Activated CD4-positive, alpha-beta T cell treated with anti-CD3 and anti-CD28 coated beads for 36 hours (primary cell): ENCODE measurements around the gene DEF6. TPM values are rescaled to one million over a fixed set of nuclear protein-coding genes. Genes with fewer than 3 reads are reported as not detected.

Experiments
- ATAC-seq: fragments of 200-7000 bp; cut with Tn5 transposase; one replicate; pipeline ENCODE4 v1.10.0; 2021; ENCODE audit warnings: mild to moderate bottlenecking, moderate library complexity
- CTCF ChIA-PET: fragments of 350-600 bp; sonication (Branson Sonifier 250); formaldehyde crosslinking; loops from one replicate; lab custom pipeline; 2021; ENCODE audit warnings: antibody characterized with exemption; lab: Charles Lee
- POLR2A ChIA-PET: fragments of 350-600 bp; sonication (Branson Sonifier 250); formaldehyde crosslinking; loops from one replicate; lab custom pipeline; 2021; ENCODE audit warnings: antibody characterized with exemption, inconsistent platforms; lab: Charles Lee
- DNase-seq: peaks from one replicate; pipeline ENCODE4 v3.0.0-alpha.2; 2020
- H3K27ac Mint-ChIP-seq: one replicate; pipeline ENCODE4 v1.8.0; 2021; ENCODE audit warnings: mixed read lengths
- H3K27me3 Mint-ChIP-seq: one replicate; pipeline ENCODE4 v1.8.0; 2021; ENCODE audit warnings: mixed read lengths
- H3K36me3 Mint-ChIP-seq: one replicate; pipeline ENCODE4 v1.8.0; 2021; ENCODE audit warnings: low read depth, mixed read lengths
- H3K4me1 Mint-ChIP-seq: one replicate; pipeline ENCODE4 v1.8.0; 2021; ENCODE audit warnings: mixed read lengths
- H3K4me3 Mint-ChIP-seq: one replicate; pipeline ENCODE4 v1.8.0; 2021; ENCODE audit warnings: mild to moderate bottlenecking, moderate library complexity, mixed read lengths
- H3K9me3 Mint-ChIP-seq: one replicate; pipeline ENCODE4 v1.8.0; 2021; ENCODE audit warnings: low read depth, mixed read lengths
- intact Hi-C, 2 experiments: fragments of 100-400 bp; cut with DNase I in 1 of 2; cut with micrococcal nuclease in 1 of 2; formaldehyde crosslinking; loops; one replicate each; pipeline versions ENCODE4 v1.14.2 to v1.15.1; 2022 to 2024; cut with DNase I, micrococcal nuclease
- total RNA-seq, 2 experiments: library from RNA; stranded (reverse); gene quantifications; one replicate each; pipeline ENCODE4 v1.2.3, GENCODE V29; 2021

The DEF6 gene
- total RNA-seq, 2 experiments from 2014 or later, result 74.1 to 86.6 TPM

DNA sequence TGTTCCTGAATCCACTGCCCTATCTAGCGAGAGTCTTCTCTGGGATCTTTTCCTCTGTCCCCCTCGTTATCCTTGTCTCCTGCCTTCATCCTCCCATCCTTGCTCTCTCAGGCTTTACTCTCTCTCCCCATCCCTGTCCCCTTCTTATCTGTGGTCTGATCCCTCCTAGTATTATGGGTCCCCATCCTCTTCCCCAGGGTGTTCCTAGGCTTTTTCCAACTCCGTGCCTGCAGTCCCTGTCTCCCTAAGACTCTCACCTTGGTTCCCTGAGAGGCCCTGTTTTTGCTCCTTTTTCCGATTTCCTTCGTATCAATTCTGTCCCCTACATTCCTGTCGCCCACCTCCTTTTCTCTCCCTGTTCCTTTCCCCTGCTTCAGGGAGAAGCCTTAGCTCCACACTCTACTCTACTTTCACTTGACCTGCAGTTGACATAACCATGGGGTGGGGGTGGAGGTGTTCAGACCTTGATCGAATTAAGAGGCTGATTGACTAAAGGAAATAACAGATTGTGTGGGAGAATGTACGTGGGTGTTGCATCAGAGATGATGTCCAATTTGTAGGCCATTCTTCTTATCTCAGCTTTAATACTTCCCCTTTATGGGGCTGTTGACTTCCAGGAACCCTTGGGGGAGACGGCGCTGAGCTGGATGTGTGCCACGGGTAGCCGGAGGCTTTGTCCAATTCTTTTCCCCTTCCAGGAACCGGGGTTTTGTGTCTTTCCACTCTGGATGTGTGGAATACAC is 45.6 kb downstream of the DEF6 start:
- CTCF ChIA-PET, result interaction anchor here (1.0 to 10.1 kb wide), 12 partner anchors 11 to 209 kb away, joined by 3 to 181 read pairs (median 4); partner anchors contain the start of genes DEF6, FANCE and RPL10A
- POLR2A ChIA-PET, result interaction anchor here (0.6 to 1.9 kb wide), 6 partner anchors 29 to 132 kb away, joined by 3 to 6 read pairs (median 3); partner anchors contain the start of gene RPL10A
- intact Hi-C loops, result loop anchor here in 1 of 2 experiments (2.0 kb wide), 2 partner anchors 28 to 210 kb away; no protein-coding TSS in a partner anchor
- peak overlapping the region; percentile 82 for H3K27ac Mint-ChIP-seq
- H3K9me3 Mint-ChIP-seq, result no peaks in the 10 kb centered on the region
- no peak for ATAC-seq
- DNase-seq, result peak; percentile 20
- no peaks in the 10 kb centered on the region for H3K27me3 Mint-ChIP-seq
- peaks cover 47% of the 10 kb centered on the region for H3K4me1 Mint-ChIP-seq
- peaks cover 14% of the 10 kb centered on the region for H3K36me3 Mint-ChIP-seq
- peak overlapping the region; percentile 87 for H3K4me3 Mint-ChIP-seq

DNA sequence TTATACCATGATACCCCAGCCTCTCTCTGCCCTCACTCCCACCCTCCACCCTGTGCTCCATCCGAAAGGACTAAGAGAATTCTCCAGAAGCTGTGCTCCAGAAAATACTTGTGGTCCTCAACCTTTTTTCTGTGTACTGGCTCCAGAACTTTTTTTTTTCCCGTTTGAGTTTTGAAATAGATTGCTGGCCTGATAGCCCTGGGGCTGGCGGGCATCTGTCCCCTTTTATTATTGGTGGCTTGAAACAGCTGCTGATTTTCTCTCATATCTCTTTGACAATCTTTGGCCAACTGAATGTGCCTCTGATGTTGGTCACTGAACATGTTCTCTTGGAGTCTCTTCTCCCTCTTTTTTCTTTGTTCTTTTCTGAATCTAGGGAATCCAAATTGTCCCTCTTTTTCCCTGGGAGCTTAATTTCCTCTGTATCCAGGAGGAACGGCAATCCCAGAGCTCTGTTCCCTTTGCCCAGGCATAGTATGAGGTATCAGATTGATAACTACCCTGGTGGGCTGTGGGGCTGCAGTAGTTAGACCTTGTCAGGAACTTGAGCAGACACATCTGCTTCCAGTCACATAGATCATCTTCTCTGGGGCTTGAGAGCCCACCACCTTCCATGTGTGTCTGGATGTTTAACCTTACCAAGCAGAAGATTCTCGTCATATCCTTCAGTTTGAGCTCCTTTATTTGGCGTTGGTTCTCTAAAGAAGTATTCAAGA is 46.4 kb downstream of the DEF6 start:
- Mint-ChIP-seq H3K36me3 (peaks cover 19% of the 10 kb centered on the region), H3K9me3 (no peaks in the 10 kb centered on the region), H3K27ac (peak overlapping the region; percentile 82), H3K4me3 (peak overlapping the region; percentile 87), H3K27me3 (no peaks in the 10 kb centered on the region), H3K4me1 (peaks cover 54% of the 10 kb centered on the region)
- ChIA-PET CTCF (interaction anchor here (0.6 to 10.1 kb wide), 15 partner anchors 11 to 208 kb away, joined by 3 to 181 read pairs (median 3); partner anchors contain the start of genes DEF6, FANCE and RPL10A), POLR2A (interaction anchor here (0.5 to 1.0 kb wide), 7 partner anchors 31 to 704 kb away, joined by 3 read pairs; partner anchors contain the start of gene RPL10A)
- intact Hi-C loops, result loop anchor here in 1 of 2 experiments (2.0 kb wide), 2 partner anchors 27 to 209 kb away; no protein-coding TSS in a partner anchor
- no peak for ATAC-seq
- no peak for DNase-seq

DNA sequence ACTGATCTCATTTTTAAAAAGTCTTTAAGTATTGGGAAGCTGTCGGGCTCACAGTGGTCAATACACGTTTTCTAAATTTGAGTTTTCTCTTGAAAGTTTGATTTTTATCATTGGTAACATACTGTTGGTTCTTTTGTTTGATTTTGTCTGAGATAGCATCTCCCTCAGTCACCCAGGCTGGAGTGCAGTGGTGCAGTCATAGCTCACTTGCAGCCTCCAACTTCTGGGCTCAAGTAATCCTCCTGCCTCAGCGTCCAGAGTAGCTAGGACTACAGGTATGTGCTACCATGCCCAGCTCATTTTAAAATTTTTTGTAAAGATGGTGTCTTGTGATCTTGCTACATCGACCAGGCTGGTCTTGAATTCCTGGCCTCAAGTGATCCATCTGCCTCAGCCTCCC is 53.8 kb downstream of the DEF6 start:
- intact Hi-C loops, result no loop called here
- POLR2A ChIA-PET, result interaction anchor here (0.6 kb wide), 2 partner anchors 112 to 1513 kb away, joined by 3 to 5 read pairs; no protein-coding TSS in a partner anchor
- DNase-seq (no peak), ATAC-seq (no peak)
- peaks cover 56% of the 10 kb centered on the region for H3K4me1 Mint-ChIP-seq
- no peaks in the 10 kb centered on the region for H3K27me3 Mint-ChIP-seq
- peaks cover 56% of the 10 kb centered on the region for H3K36me3 Mint-ChIP-seq
- CTCF ChIA-PET, result no interaction called here
- H3K4me3 Mint-ChIP-seq, result no peak overlapping the region
- no peak overlapping the region for H3K27ac Mint-ChIP-seq
- H3K9me3 Mint-ChIP-seq, result no peaks in the 10 kb centered on the region

DNA sequence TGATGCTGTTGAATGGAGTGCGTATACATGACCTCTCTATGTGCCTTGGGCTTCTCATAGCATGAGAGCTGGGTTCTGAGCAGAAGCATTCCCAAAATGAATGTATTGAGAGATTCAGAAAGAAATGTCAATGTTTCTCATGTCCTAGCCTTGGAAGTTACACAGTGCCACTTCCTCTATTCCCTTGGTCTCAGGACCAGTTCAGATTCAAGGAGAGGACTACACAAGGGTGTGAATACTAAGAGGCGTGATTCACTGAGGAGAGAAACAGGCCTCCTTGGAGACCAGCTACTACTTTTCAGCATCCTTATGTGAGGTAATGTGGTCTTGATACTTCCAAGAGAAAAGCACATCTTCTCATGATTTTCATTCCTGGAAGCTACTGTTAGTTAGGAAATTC is 55.1 kb downstream of the DEF6 start:
- peak overlapping the region; percentile 20 for H3K27ac Mint-ChIP-seq
- POLR2A ChIA-PET, result interaction anchor here (0.6 kb wide), 1 partner anchor 697 kb away, joined by 4 read pairs; no protein-coding TSS in a partner anchor
- ATAC-seq, result no peak
- H3K27me3 Mint-ChIP-seq, result no peaks in the 10 kb centered on the region
- peaks cover 48% of the 10 kb centered on the region for H3K4me1 Mint-ChIP-seq
- no peak for DNase-seq
- no peak overlapping the region for H3K4me3 Mint-ChIP-seq
- intact Hi-C loops, result no loop called here
- H3K36me3 Mint-ChIP-seq, result peaks cover 58% of the 10 kb centered on the region
- CTCF ChIA-PET, result interaction anchor here (0.6 kb wide), 2 partner anchors 45 to 441 kb away, joined by 3 read pairs; no protein-coding TSS in a partner anchor
- H3K9me3 Mint-ChIP-seq, result no peaks in the 10 kb centered on the region

DNA sequence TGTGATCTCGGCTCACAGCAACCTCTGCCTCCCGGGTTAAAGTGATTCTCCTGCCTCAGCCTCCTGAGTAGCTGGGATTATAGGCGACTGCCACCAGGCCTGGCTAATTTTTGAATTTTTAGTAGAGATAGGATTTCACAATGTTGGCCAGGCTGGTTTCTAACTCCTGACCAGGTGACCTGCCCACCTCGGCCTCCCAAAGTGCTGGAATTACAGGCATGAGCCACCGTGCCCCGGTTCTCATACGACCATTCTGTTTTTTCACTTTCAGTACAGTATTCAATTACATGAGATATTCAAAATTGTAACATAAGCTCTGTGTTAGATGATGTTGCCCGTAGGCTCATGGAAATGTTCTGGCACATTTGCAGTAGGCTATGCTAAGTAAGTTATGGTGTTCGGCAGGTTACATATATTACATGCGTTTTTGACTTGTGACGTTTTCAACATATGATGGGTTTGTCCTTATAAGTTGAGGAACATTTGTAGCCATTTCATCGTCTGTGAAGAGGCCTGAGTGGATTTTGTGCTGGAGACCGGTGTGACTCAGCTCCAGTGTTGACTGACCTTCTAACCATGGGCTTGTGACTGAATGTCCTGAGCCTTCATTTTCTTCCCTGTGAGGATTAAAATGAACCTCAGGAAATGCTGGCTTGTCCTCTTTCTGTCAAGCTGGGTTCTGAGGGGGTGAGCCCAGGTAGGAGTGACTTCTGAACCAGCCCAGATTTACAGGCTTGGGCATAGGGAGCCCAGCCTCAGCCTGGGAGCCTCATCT is 56.9 kb downstream of the DEF6 start:
- no peak for ATAC-seq
- Mint-ChIP-seq H3K9me3 (no peaks in the 10 kb centered on the region), H3K36me3 (peaks cover 48% of the 10 kb centered on the region), H3K27me3 (no peaks in the 10 kb centered on the region), H3K4me3 (no peak overlapping the region), H3K4me1 (peaks cover 46% of the 10 kb centered on the region), H3K27ac (peak overlapping the region; percentile 16)
- intact Hi-C loops, result no loop called here
- ChIA-PET CTCF (interaction anchor here (0.7 to 1.0 kb wide), 3 partner anchors 26 to 416 kb away, joined by 3 to 4 read pairs (median 3); no protein-coding TSS in a partner anchor), POLR2A (no interaction called here)
- no peak for DNase-seq

DNA sequence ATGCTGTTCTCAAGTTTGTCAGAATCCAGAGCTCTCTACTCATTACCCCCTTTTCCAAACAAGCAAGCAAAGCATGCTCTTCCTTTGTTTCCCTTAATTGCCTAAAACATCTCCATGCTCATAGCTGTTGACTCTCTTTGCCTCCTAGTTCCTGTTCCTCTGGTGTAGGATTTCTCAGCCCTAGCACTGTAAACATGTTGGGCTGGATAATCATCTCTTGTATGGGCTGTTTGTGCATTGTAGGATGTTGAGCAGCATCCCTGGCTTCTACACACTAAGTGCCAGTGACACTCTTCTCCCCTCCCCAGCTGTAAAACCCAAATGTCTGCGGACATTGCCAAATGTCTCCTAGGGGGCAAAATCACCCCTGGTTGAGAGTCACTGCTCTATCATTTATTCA is 58.8 kb downstream of the DEF6 start:
- no peaks in the 10 kb centered on the region for H3K27me3 Mint-ChIP-seq
- no peak for DNase-seq
- H3K4me1 Mint-ChIP-seq, result peaks cover 51% of the 10 kb centered on the region
- POLR2A ChIA-PET, result no interaction called here
- no peak overlapping the region for H3K4me3 Mint-ChIP-seq
- no peak overlapping the region for H3K27ac Mint-ChIP-seq
- ATAC-seq, result no peak
- no peaks in the 10 kb centered on the region for H3K9me3 Mint-ChIP-seq
- H3K36me3 Mint-ChIP-seq, result peaks cover 33% of the 10 kb centered on the region
- CTCF ChIA-PET, result interaction anchor here (0.7 to 1.2 kb wide), 3 partner anchors 9 to 643 kb away, joined by 3 read pairs; no protein-coding TSS in a partner anchor
- intact Hi-C loops, result no loop called here

DNA sequence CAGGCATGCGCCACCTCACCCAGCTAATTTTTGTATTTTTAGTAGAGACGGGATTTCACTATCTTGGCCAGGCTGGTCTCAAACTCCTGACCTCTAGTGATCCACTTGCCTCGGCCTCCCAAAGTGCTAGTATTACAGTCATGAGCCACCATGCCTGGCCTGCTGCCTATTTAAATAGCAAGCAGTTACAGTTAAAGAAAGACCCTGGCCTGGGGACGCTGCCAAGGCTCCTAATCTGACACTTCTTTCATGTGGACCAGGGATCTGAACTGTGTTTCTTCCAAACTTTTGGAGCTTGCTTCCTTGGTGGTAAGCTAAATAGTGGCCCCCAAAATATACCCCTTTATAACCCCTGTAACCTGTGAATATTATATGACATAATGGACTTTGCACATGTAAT is 60.1 kb downstream of the DEF6 start:
- ChIA-PET CTCF (interaction anchor here (1.0 kb wide), 2 partner anchors 110 to 195 kb away, joined by 3 read pairs; no protein-coding TSS in a partner anchor), POLR2A (interaction anchor here (0.7 kb wide), 1 partner anchor 243 kb away, joined by 3 read pairs; no protein-coding TSS in a partner anchor)
- Mint-ChIP-seq H3K4me3 (no peak overlapping the region), H3K27ac (no peak overlapping the region), H3K9me3 (no peaks in the 10 kb centered on the region), H3K27me3 (no peaks in the 10 kb centered on the region), H3K4me1 (peaks cover 59% of the 10 kb centered on the region), H3K36me3 (peaks cover 24% of the 10 kb centered on the region)
- intact Hi-C loops, result no loop called here
- DNase-seq (no peak), ATAC-seq (no peak)

DNA sequence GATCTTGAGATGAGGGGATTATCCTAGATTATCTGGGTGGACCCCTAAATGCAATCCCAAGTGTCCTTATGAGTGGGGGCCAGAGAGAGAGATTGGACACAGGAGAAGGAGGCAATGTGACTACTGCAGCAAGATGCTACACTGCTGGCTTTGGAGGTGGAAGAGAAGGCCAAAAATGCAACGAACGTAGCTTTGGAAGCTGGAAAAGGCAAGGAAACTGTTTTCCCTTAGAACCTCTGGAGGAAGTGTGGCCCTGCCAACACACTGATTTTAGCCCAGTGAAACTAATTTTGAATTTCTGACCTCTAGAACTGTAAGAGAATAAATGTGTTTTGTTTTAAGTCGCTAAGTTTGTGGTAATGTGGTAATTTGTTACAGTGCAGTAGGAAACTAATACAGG is 60.5 kb downstream of the DEF6 start:
- DNase-seq (no peak), ATAC-seq (no peak)
- ChIA-PET CTCF (interaction anchor here (1.0 kb wide), 1 partner anchor 110 kb away, joined by 3 read pairs; no protein-coding TSS in a partner anchor), POLR2A (interaction anchor here (0.7 kb wide), 1 partner anchor 243 kb away, joined by 3 read pairs; no protein-coding TSS in a partner anchor)
- intact Hi-C loops, result no loop called here
- Mint-ChIP-seq H3K27me3 (no peaks in the 10 kb centered on the region), H3K4me1 (peaks cover 59% of the 10 kb centered on the region), H3K27ac (no peak overlapping the region), H3K4me3 (no peak overlapping the region), H3K9me3 (no peaks in the 10 kb centered on the region), H3K36me3 (peaks cover 22% of the 10 kb centered on the region)

DNA sequence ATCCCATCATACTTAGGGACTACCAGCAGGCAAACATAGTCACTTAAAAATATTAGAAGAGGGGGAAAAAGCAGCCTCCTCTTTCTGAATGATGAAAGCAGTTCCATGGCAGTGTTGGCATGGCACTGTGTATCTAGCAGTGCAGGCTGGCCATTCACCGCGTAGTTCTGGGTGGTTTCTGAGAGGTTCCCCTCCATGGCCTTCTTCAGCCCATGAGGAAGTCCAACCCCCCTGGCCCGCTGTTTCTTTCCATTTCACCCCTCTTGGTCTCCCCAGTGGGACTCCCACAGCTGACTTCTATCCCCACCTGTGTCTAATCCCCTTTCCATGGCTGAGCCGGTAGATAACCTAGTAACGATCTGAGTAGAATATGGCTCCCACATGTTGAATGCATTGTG is 61.7 kb downstream of the DEF6 start:
- Mint-ChIP-seq H3K9me3 (no peaks in the 10 kb centered on the region), H3K27me3 (no peaks in the 10 kb centered on the region), H3K36me3 (peaks cover 17% of the 10 kb centered on the region), H3K4me1 (peaks cover 57% of the 10 kb centered on the region), H3K27ac (no peak overlapping the region), H3K4me3 (no peak overlapping the region)
- ATAC-seq, result no peak
- CTCF ChIA-PET, result interaction anchor here (0.5 kb wide), 1 partner anchor 108 kb away, joined by 3 read pairs; no protein-coding TSS in a partner anchor
- DNase-seq, result no peak
- intact Hi-C loops, result no loop called here
- POLR2A ChIA-PET, result no interaction called here

DNA sequence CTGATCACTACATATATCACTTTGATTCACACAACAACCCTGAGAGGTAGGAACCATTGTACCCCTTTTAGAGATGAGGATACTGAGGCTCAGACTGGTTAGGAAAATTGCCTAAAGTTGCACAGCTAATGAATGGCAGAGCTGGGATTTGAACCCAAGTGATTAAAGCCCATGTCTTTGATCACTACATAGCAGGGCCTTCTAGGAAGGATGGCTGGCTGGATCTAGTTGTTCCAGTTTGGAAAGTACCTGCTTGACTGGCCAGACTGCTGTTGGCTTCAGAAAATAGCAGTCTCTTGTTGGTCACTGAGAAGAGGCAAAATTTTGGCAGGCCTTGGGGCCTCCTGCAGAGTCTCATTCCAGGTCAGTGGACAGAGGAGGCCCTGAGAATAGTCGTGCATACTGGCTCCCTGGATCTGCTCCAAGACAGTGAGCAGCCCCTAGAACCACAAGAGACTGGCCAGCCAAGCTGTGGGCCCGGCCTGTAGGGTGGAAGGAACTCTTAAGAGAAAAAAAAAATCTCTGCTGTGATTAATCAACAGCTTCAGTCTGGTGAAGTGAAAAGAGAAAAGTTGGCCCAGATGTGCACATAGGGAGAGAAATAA is 62.2 kb downstream of the DEF6 start:
- H3K4me3 Mint-ChIP-seq, result no peak overlapping the region
- ATAC-seq (no peak), DNase-seq (no peak)
- no peak overlapping the region for H3K27ac Mint-ChIP-seq
- no peaks in the 10 kb centered on the region for H3K9me3 Mint-ChIP-seq
- no peaks in the 10 kb centered on the region for H3K27me3 Mint-ChIP-seq
- ChIA-PET CTCF (interaction anchor here (1.8 kb wide), 1 partner anchor 10 kb away, joined by 4 read pairs; no protein-coding TSS in a partner anchor), POLR2A (interaction anchor here (1.0 kb wide), 1 partner anchor 8 kb away, joined by 5 read pairs; no protein-coding TSS in a partner anchor)
- intact Hi-C loops, result no loop called here
- H3K4me1 Mint-ChIP-seq, result peaks cover 52% of the 10 kb centered on the region
- peaks cover 12% of the 10 kb centered on the region for H3K36me3 Mint-ChIP-seq
